Activated naive CD4-positive, alpha-beta T cell treated with anti-CD3 and anti-CD28 coated beads, Interleukin-2, amount 50 U/mL, for 16 hours (primary cell): Measurements from ENCODE around the gene SLC39A12.
"Not testable (repeated sequence)": the region's sequence is repeated elsewhere in the genome, so short reads cannot be mapped to it uniquely, and the experiment has no call there.

Source experiments
- DNase-seq: peaks from one replicate; pipeline ENCODE4 v3.0.0-alpha.2; 2020

The SLC39A12 gene

DNA sequence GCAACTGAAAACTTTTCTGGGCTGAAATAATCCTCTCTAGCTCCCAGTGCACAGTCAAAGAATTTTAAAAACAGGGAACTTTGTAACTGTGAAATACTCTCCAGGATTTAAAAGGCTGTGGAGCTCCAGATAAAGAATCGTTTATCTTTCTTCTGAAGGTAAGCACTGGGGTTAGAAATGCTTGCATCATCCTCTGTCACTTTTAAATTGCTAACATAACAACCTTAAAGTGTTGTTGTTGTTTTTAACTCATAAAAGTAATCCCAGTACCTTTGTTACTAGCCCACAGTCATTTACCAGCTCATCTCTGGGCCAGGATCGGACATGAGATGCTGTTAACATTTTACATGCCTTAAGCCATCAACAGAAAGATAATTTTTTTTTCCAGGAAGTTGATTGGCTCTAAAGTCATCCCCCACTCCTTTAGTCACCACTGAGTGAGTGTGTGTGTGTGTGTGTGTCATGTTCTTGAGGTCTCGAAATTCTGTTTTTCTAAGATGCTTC lies at the start of gene SLC39A12:
TSS of gene SLC39A12 (plus strand) at position 51 of the 504 bp plus-strand sequence. CDS start 1,359 bp downstream, outside the sequence.
- DNase-seq: no peak

DNA sequence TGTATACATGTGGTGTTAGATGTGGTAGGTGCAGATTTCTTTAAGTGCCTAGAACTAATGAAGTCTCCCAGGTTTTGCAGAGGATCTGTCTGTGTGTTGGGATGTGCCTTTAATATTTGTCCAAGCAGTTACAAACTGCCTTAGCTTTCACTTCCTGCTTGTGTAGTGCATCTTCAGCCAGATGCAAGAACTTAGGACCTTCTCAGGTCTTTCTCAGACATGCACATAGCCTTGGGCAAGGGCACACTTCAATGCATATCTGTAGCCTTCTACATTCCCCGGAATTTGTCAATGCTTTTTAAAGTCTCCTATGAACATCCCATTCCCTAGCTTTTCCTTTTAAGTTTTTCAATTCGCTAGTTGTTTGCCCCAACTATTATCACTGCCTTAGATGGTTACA lies 47.2 kb upstream of the SLC39A12 start:
- DNase-seq: no peak

DNA sequence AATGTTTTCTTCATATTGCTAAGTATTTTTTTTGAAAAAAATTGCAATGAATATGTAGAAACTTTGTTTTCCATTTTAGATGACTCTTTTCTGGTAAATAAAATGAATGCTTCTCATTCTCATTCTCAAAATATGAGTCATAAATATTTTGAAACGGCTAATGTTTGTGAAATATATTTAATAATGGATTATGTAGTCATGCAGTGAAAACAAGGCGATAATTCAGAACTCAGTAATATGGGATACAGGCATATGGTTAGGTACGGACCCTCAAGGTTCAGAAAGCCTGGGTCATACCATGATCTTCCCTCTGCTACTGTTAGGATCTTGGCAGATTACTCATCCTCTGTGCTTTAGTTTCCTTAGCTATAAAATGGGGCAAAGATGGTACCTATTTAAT lies 46.2 kb upstream of the SLC39A12 start:
- DNase-seq: no peak

DNA sequence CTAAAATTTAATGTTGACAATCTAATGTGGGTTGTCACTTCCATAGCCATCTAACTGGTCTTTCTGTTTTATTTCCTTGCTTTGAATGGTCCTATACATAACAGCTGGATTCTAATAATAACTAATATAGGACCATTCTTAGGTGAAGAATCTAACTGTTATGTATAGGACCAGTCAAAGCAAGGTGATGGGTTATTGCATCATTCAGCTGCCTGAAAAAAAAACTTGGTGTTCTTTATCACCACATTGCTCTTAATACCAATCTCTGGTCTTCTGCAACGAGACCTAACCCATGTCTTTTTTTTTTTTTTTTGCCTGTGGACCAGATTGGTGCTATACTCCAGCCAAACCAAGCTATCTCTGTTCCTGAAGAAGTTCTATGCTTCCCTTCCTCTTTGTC lies 45.7 kb upstream of the SLC39A12 start:
- no peak for DNase-seq

DNA sequence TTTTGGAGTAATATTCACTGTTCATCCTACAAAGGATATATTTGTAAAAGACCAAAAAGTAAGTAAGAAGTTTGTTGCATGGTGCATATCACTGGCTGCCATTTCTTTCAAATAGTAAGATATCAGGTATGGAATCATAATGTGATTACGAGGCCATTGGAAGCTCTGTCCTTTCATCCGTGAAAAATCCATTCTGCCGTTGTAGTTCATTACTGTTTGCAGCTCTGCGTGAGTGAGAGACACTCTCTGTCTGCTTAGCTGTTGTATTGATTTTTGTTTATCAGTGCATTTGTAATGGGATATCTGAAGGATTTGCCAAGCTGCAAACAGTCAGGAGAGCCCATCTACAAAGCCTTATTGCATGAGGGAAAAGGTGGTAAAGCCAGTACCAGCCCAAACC lies 44.1 kb upstream of the SLC39A12 start:
- DNase-seq: no peak

DNA sequence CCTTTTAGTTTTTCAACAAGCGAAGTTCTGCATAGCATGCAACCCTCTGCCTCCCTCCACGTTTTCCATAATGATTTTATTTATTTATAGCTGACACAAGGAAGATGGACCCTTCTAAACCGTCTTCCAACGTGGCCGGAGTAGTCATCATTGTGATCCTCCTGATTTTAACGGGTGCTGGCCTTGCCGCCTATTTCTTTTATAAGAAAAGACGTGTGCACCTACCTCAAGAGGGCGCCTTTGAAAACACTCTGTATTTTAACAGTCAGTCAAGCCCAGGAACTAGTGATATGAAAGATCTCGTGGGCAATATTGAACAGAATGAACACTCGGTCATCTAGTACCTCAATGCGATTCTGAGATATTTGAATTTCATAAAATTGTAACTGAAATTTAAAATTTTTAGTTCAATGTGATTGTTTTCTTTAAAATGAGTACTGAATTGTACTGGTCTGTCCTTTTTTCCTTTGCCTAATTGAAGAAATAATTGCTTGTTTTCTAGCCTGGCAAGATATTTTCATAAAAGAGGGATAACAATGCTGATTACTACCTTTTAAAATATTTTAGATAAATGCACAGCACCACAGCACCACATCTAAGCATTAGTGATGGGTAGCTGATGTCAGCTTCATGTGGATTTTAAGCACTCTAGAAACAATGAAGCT lies 41.5 kb upstream of the SLC39A12 start:
- DNase-seq: no peak

DNA sequence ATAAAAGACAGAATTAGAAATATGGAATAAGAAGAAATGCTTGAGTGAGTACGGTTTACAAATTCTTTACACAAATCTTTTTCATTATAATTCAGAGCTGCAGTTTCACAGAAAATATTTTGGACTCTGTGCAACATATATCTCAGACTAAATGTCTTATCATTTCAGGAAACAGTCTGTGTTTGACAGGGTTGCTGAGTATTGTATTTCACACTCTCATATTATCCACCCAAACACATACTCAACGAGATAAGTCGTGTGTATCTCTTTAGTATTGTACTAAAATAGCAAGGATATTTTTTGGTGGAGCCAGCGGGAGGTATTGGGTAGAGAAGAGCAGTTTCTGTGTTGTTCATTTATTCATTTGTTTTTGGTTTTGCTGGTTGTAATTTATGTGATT lies 39.0 kb upstream of the SLC39A12 start:
- DNase-seq: no peak

DNA sequence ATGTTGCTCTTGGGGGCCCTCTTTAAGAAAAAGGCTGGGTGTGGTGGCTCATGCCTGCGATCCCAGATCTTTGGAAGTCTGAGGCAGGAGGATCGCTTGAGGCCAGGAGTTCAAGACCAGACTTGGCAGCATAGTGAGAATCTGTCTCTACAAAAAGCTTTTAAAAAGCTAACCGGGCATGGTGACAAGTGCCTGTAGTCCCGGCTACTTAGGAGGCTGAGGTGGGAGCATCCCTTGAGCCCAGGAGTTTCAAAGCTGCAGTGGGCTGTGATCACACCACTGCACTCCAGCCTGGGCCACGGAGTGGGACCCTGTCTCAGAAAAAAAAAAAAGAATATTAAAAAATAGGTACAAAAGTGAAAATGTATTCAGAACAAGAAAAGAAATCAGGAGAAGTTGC lies 38.1 kb upstream of the SLC39A12 start:
- DNase-seq: no peak

DNA sequence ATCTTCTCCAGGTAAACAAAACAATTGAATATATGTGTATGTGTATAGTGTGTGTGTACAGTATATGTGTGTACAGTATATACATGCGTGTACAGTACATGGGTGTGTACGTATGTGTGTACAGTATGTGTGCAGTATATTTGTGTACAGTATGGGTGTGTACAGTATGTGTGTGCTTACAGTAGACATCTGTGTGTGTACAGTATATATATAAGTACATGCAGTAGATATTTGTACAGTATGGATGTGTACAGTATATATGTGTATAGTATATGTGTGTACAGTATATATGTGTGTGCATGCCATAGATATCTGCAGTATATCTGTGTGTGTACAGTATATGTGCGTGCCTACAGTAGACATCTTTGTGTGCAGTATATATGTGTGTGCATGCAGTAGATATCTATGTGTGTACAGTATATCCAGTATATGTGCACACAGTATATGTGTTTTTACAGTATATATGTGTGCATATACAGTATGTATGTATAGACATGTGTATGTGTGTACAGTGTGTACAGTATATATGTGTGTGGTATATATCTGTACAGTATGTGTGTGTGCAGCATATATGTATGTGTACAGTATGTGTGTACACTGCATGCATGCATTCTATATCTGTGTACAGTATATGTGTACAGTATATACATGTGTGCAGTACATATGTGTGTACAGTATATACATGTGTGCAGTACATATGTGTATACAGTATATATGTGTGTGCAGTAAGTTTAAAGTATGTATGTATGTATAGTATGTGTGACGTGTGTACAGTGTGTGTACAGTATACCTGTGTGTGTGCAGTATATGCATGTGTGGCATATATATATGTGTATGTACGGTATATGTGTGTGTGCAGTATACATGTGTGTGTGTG lies 37.3 kb upstream of the SLC39A12 start:
- no peak for DNase-seq

DNA sequence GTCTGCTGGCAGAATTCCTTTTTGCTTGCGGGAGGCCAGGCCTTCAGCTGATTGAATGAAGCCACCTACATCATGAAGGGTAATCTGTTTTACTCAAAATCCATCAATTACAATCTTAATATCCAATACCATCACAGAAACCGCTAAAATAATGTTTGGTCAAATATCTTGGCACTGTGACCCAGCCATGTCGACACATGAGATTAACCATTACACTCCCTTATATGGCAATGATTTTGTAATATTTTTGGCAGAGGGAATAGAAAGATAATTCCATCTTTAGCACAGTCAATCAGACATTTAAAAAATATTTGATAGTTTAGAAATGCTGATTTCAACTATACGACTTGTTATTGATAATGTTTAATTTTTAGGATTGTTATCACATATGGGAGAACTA lies 36.5 kb upstream of the SLC39A12 start:
- no peak for DNase-seq

DNA sequence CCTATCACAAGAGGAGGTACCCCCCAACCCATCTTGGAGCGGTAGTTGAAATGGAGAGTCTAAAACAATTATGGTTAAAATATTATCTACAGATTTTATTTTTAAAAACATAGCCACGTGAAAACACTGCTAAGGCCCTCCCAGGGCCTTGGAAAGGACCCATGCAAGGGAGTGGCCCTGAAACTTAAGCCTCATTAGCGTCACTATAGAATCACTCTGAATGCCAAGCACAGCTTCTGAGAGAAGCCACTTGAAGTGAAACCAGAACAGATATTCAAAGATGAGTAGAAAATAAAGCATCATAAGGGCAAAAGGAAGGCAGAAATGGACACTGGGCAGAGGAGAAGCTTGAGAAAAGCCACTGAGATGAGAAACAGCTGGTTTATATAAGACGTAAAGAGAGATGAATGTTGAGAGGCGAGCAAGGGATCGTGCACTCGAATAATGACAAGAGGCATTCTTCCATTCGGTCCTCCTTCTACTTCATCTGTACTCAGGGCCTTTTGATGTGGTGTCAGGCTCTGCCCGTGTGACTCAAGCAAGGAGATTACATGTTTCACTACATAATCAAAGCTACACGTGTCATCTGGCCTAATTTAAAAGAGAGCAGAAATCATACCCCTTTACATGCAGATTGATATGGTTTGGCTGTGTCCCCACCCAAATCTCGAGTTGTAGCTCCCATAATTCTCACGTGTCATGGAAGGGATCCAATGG lies 33.4 kb upstream of the SLC39A12 start:
- no peak for DNase-seq

DNA sequence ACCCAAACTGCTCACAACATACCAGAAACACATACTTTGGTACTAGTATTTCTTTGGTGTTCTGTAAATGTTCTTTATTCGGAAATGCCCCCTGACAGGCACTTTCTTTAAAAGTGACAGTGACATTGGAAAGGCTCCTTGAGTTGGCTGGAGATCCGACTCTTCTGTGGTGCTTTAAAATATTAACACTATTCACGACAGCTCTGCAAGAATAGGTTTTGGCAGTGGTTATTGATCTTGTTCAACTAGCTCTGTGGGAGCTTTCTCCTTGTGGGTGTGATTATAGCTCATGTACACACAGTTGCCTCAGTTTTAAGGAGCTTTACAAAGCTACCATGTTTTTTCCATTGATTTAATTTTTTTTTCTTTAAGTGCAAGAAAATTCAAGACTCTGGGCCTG lies 30.3 kb upstream of the SLC39A12 start:
- DNase-seq: no peak

DNA sequence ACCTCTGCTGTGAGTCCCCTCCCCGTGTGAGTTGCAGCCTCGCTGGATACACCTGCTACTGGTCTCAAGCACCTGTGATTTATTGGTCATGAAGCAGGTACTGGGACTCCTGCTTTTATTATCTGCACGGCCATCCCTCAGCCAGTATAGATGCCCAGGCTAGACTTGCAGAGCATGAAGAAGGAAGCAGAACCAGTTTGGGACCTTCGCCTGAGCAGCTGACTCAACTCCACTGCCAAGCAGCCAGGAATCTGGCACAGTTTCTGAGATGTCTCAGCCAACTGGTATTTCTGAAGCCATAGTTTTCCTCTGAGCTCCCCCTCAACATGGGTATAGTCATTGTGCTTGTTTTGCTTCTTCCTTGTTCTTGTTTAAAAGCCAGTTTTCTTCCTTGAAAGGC lies 28.0 kb upstream of the SLC39A12 start:
- no peak for DNase-seq

DNA sequence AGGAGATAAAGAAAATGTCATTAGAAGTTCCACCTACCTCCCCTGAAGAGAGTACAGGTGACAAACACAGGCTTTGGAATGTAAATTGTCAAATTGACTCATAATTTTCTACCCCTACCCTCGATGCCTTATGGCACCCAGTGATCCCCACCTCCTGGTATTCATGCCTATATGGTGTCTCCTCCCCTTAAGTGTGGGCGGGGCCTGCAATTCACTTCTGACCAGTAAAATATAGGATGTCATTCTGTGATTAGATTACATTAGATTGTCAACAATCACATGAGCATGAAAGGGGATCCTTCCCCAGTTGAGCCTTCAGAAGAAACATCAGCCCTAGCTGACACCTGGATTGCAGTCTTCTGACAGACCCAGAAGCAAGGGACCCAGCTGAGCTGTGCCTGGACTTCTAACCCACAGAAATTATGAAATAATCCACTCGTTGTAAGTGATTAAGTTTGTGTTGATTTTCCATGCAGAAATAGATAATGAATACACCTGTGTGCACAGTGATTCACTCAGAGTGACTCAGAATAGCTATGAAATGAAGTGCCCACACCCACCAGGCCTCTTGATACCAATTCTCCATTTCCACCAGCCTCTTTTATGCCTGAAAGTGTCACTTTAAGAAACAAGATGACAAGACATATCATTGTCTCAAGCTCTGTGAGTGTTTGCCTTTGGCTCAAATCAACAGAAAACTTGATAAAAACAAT lies 8.5 kb upstream of the SLC39A12 start:
- no peak for DNase-seq

DNA sequence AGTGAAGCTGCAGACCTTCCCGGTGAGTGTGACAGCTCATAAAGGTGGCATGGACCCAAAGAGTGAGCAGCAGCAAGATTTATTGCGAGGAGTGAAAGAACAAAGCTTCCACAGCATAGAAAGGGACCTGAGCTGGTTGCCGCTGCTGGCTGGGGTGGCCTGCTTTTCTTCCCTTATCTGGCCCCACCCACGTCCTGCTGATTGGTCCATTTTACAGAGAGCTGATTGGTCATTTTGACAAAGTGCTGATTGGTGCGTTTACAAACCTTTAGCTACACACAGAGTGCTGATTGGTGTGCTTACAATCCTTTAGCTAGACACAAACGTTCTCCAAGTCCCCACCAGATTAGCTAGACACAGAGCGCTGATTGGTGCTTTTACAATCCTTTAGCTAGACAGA lies 1.4 kb upstream of the SLC39A12 start:
- not testable (repeated sequence) for DNase-seq

DNA sequence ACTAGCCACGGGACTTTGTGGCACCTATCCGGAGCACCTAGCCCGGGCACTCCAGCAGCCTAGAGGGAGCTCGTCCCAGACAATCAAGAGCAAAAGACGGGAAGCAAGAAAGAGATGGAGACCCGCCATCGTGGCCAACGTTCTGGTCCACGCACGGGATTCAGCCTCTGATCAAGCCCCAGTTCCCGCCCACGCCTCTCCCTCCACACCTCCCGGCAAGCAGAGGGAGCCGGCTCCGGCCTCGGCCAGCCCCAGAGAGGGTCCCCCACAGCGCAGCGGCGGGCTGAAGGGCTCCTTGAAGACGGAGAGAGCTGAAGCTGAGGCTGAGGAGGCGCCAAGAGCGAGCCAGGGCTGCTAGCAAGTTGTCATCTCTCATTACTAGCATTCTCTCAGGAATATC lies 992 bp upstream of the SLC39A12 start:
- no peak for DNase-seq

DNA sequence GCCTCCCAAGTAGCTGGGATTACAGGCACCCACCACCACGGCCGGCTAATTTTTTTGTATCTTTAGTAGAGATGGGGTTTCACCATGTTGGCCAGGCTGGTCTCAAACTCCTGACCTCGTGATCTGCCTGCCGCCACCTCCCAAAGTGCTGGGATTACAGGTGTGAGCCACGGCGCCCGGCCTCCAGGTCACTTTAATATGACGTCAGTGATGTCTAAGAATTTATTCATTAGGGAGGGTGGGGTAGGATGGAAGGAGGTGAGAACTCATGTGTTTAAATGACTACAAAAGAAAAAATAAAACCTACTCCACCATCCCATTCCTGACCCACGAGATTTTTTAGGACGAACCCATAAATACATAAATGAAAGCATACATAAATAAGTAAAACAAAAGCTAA lies 2.7 kb downstream of the SLC39A12 start:
- not testable (repeated sequence) for DNase-seq

DNA sequence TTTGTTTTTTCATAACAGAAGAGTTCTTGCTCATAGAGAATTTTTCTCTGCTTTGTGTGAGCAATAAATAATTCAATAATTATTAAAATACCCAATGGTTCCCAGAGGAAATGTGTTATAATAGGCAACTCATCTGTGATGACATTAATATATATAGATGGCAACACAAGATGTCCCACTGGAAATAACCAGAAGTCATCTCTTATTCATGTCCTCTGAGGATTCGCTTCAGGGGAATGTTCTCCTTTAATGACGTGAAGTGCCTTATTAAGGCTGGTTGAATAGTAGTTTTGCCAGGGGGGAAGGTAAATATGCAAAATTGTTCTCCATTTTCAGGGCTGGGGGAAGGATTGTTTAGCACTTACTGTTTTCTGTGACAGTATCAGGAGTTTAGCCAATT lies 3.1 kb downstream of the SLC39A12 start:
- no peak for DNase-seq

DNA sequence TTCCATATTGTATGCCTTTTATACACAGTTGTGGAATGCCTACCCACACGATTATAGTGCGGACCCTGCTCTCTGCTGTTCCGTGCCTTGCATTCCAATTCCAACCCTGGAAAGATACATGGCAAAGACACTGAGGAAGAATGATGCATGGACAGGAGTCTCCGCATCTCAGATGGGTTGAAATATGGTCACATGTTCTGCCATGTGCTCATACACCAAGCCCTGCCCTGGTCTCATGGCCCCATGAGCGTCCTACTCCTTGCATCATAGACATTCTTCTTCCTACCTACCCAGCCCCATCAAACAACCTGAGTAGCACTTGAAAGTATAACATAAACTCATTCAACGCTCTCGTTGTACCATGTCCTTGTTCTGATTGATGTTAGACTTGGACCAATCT lies 6.3 kb downstream of the SLC39A12 start:
- DNase-seq: no peak

DNA sequence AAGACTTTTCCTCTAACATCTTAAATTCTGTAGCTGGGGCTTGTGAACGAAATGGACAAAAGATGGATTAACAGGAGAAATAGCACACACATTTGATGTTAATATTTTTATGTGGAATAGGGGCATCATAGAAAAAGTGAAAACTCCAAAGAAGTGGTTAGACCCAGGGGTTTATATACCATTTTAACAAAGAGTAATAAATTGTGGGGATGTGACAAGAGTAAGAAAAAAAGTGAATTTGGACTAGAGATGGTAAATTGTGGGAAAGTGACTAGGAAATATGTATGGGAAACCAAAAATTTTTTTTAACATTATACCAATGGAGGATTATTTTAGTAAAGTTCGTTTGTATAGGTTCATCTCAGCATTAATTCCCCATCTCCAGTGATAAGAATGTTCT lies 8.2 kb downstream of the SLC39A12 start:
- DNase-seq: no peak

DNA sequence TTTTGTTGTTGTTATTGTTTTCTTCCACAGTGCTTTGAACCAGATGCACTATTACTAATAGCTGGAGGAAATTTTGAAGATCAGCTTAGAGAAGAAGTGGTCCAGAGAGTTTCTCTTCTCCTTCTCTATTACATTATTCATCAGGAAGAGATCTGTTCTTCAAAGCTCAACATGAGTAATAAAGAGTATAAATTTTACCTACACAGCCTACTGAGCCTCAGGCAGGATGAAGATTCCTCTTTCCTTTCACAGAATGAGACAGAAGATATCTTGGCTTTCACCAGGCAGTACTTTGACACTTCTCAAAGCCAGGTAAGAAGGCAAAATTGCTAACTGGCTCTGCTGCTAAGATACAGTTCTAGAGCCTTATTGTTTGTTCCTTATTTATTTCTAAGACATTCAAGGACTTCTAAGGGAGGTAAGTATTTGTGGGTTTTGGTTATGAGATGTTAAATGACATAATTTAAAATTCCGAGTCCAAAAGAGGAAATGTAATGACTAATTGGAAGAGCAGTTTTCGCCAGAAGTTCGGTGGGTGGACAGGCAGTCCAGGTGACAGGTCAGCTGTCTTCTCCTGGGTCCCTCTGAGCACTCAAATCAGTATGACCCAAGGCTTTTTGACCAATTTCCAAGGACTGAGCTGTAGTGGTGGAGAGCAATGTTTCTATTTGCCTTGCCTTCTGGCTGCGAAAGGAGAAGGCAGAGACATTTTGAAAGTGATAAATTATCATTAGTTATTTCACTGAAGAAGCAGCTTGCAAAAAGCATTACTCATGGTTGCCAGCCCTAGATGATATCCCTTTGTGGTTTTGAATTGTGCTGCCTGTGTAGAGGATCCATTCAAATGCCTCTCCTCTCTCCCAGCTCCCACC lies 10.1 kb downstream of the SLC39A12 start:
- no peak for DNase-seq

DNA sequence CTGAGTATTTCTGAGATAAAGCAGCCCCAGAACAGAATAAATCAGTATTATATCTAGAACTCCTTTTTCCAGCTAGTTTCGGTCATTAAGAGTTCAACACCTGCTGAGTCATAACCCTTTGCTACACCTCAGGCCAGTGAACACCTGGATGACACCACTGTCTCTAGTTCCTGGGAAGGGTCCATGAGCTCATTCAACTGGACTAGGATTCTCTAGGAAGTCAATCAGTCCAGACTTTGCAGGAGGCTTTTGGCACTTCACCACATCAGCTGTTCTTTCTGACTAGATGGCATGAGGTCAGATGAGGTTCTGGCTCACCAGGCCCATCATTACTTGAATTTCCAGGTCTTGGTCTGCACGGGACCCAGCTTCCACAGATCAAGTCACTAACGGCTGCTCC lies 11.7 kb downstream of the SLC39A12 start:
- no peak for DNase-seq
